LNCaP clone FGC (cell line): Measurements from ENCODE around the gene SLC25A21.
A peak's percentile ranks its signal among the peaks of the same experiment; 100 is the strongest.

Experiments
- DNase-seq: peaks from one replicate; pipeline ENCODE4 v3.0.0-alpha.2; 2011; ENCODE audit warnings: low read depth
- H3K4me3 ChIP-seq: 2 replicates; pipeline ENCODE4 v1.5.1; 2011; ENCODE audit warnings: mild to moderate bottlenecking, low read depth, low read length, control low read depth
- CTCF ChIP-seq: IDR thresholded peaks from 2 replicates; pipeline ENCODE4 v1.5.1; 2012; ENCODE audit warnings: mild to moderate bottlenecking; ENCODE audit not compliant: control insufficient read depth, insufficient read depth; ENCODE audit errors: extremely low read depth

Gene SLC25A21

GRCh38 chr14:36781897-36782296 is 390.5 kb downstream of the SLC25A21 start:
- no peak for DNase-seq
- no peak overlapping the region for H3K4me3 ChIP-seq
- TF ChIP-seq CTCF, result no peak

- no peak for TF ChIP-seq CTCF
- no peak overlapping the region for H3K4me3 ChIP-seq
- no peak for DNase-seq
These were observed 398.8 kb downstream of the SLC25A21 start for GRCh38 chr14:36773558-36773957.

- H3K4me3 ChIP-seq, result no peak overlapping the region
- peak; percentile 7; the same call in 1 of the 2 replicates for TF ChIP-seq CTCF
- no peak for DNase-seq
These were observed 399.3 kb downstream of the SLC25A21 start for GRCh38 chr14:36773136-36773540.

- DNase-seq, result peak; percentile 97
- no peak overlapping the region for H3K4me3 ChIP-seq
- no peak for TF ChIP-seq CTCF
These were observed 401.3 kb downstream of the SLC25A21 start for GRCh38 chr14:36771028-36771640.

- DNase-seq, result no peak
- no peak overlapping the region for H3K4me3 ChIP-seq
- no peak for TF ChIP-seq CTCF
These were observed 403.6 kb downstream of the SLC25A21 start for GRCh38 chr14:36768638-36769337.

GRCh38 chr14:36767603-36768281 is 404.7 kb downstream of the SLC25A21 start:
- peak; percentile 13 for DNase-seq
- H3K4me3 ChIP-seq, result no peak overlapping the region
- no peak for TF ChIP-seq CTCF
